Mononuclear cell (primary cell): ENCODE results near the gene LAMA3. TPM values are rescaled to one million over a fixed set of nuclear protein-coding genes. Genes with fewer than 3 reads are reported as not detected.
A peak's percentile ranks its signal among the peaks of the same experiment; 100 is the strongest.

Experiments used
- H3K27me3 ChIP-seq: 2 replicates; pipeline ENCODE4 v1.6.0; 2011; ENCODE audit warnings: low read length, control low read depth; ENCODE audit not compliant: insufficient read depth
- H3K4me1 ChIP-seq: 2 replicates; pipeline ENCODE4 v1.5.1; 2011; ENCODE audit warnings: mild to moderate bottlenecking, low read length, control low read depth; ENCODE audit not compliant: insufficient read depth
- H3K4me3 ChIP-seq: 2 replicates; pipeline ENCODE4 v1.5.1; 2011; ENCODE audit warnings: mild to moderate bottlenecking, low read length, moderate library complexity
- H3K9me3 ChIP-seq: 2 replicates; pipeline ENCODE4 v1.5.1; 2011; ENCODE audit warnings: low read depth, mild to moderate bottlenecking, control low read depth, low read length
- total RNA-seq: library from RNA; depleted of rRNA; stranded (reverse); fragments of >200 nt; gene quantifications from one replicate; pipeline ENCODE4 v1.2.3, GENCODE V29; 2012

Gene LAMA3
- total RNA-seq, 1 donor = under 0.01 TPM

- H3K4me3 ChIP-seq = no peak overlapping the region
- H3K27me3 ChIP-seq = no peaks in the 10 kb centered on the region
- no peaks in the 10 kb centered on the region for H3K9me3 ChIP-seq
- peaks cover 2% of the 10 kb centered on the region for H3K4me1 ChIP-seq
Measured at GRCh38 chr18:23986600-23987359, 297.5 kb downstream of the LAMA3 start.

- H3K4me1 ChIP-seq = peaks cover 17% of the 10 kb centered on the region
- no peaks in the 10 kb centered on the region for H3K27me3 ChIP-seq
- H3K9me3 ChIP-seq = no peaks in the 10 kb centered on the region
- H3K4me3 ChIP-seq = no peak overlapping the region
Measured at GRCh38 chr18:23990474-23991410, 301.5 kb downstream of the LAMA3 start.

- H3K4me1 ChIP-seq = peaks cover 17% of the 10 kb centered on the region
- no peak overlapping the region for H3K4me3 ChIP-seq
- no peaks in the 10 kb centered on the region for H3K27me3 ChIP-seq
Measured at GRCh38 chr18:23992089-23992940, 303.1 kb downstream of the LAMA3 start.

GRCh38 chr18:23992941-23993280 lies 303.7 kb downstream of the LAMA3 start:
- H3K9me3 ChIP-seq = no peaks in the 10 kb centered on the region
- H3K4me3 ChIP-seq = no peak overlapping the region
- H3K27me3 ChIP-seq = no peaks in the 10 kb centered on the region
- H3K4me1 ChIP-seq = peaks cover 17% of the 10 kb centered on the region

More at GRCh38 chr18:23992089-23992940, 303.1 kb downstream of the LAMA3 start:
- H3K9me3 ChIP-seq = no peaks in the 10 kb centered on the region

- H3K27me3 ChIP-seq = no peaks in the 10 kb centered on the region
- no peaks in the 10 kb centered on the region for H3K9me3 ChIP-seq
- H3K4me3 ChIP-seq = peak overlapping the region; percentile 1
- peaks cover 17% of the 10 kb centered on the region for H3K4me1 ChIP-seq
Measured at GRCh38 chr18:23994361-23994902, 305.2 kb downstream of the LAMA3 start.

GRCh38 chr18:23995180-23995579 lies 305.9 kb downstream of the LAMA3 start:
- no peaks in the 10 kb centered on the region for H3K9me3 ChIP-seq
- no peaks in the 10 kb centered on the region for H3K27me3 ChIP-seq
- H3K4me1 ChIP-seq = peaks cover 17% of the 10 kb centered on the region
- H3K4me3 ChIP-seq = no peak overlapping the region

- H3K9me3 ChIP-seq = no peaks in the 10 kb centered on the region
- no peaks in the 10 kb centered on the region for H3K27me3 ChIP-seq
- H3K4me1 ChIP-seq = peaks cover 32% of the 10 kb centered on the region
- H3K4me3 ChIP-seq = no peak overlapping the region
Measured at GRCh38 chr18:23998018-23998417, 308.8 kb downstream of the LAMA3 start.

- Histone ChIP-seq H3K27me3 (no peaks in the 10 kb centered on the region), H3K4me1 (peaks cover 39% of the 10 kb centered on the region), H3K9me3 (no peaks in the 10 kb centered on the region), H3K4me3 (no peak overlapping the region)
Measured at GRCh38 chr18:23998820-23999219, 309.6 kb downstream of the LAMA3 start.

GRCh38 chr18:24000613-24001490 lies 311.6 kb downstream of the LAMA3 start:
- H3K4me1 ChIP-seq = peaks cover 40% of the 10 kb centered on the region
- no peak overlapping the region for H3K4me3 ChIP-seq
- H3K9me3 ChIP-seq = no peaks in the 10 kb centered on the region
- no peaks in the 10 kb centered on the region for H3K27me3 ChIP-seq

GRCh38 chr18:24002479-24002878 lies 313.2 kb downstream of the LAMA3 start:
- Histone ChIP-seq H3K27me3 (no peaks in the 10 kb centered on the region), H3K4me1 (peaks cover 40% of the 10 kb centered on the region), H3K9me3 (no peaks in the 10 kb centered on the region), H3K4me3 (no peak overlapping the region)

- no peak overlapping the region for H3K4me3 ChIP-seq
- H3K4me1 ChIP-seq = peaks cover 40% of the 10 kb centered on the region
- no peaks in the 10 kb centered on the region for H3K27me3 ChIP-seq
- no peaks in the 10 kb centered on the region for H3K9me3 ChIP-seq
Measured at GRCh38 chr18:24003288-24003687, 314.0 kb downstream of the LAMA3 start.

GRCh38 chr18:24003903-24004640 lies 314.8 kb downstream of the LAMA3 start:
- no peaks in the 10 kb centered on the region for H3K27me3 ChIP-seq
- peaks cover 45% of the 10 kb centered on the region for H3K4me1 ChIP-seq
- no peak overlapping the region for H3K4me3 ChIP-seq
- H3K9me3 ChIP-seq = no peaks in the 10 kb centered on the region
